Rectal smooth muscle tissue (tissue), 1 donor: ENCODE results near the gene NCBP1.

ENCODE experiments used
- H3K27ac ChIP-seq: one replicate; pipeline ENCODE4 v1.7.0; 2013; ENCODE audit warnings: low read depth, low read length, inconsistent platforms
- H3K27me3 ChIP-seq: one replicate; pipeline ENCODE4 v1.7.0; 2013; ENCODE audit warnings: low read length; ENCODE audit not compliant: control insufficient read depth, insufficient read depth
- H3K36me3 ChIP-seq: one replicate; pipeline ENCODE4 v1.7.0; 2013; ENCODE audit warnings: low read length; ENCODE audit not compliant: control insufficient read depth, insufficient read depth
- H3K4me1 ChIP-seq: one replicate; pipeline ENCODE4 v1.7.0; 2013; ENCODE audit warnings: low read length; ENCODE audit not compliant: control insufficient read depth, insufficient read depth
- H3K4me3 ChIP-seq: one replicate; pipeline ENCODE4 v1.7.0; 2013; ENCODE audit warnings: low read length
- H3K9ac ChIP-seq: one replicate; pipeline ENCODE4 v1.7.0; 2013; ENCODE audit warnings: low read length

The NCBP1 gene

GRCh38 chr9:97710356-97711222 is 77.0 kb downstream of the NCBP1 start:
- Histone ChIP-seq H3K4me3 (no peak overlapping the region), H3K27ac (no peak overlapping the region), H3K4me1 (no peaks in the 10 kb centered on the region), H3K27me3 (no peaks in the 10 kb centered on the region), H3K9ac (no peak overlapping the region), H3K36me3 (no peaks in the 10 kb centered on the region)

- no peaks in the 10 kb centered on the region for H3K27me3 ChIP-seq
- no peaks in the 10 kb centered on the region for H3K4me1 ChIP-seq
- no peak overlapping the region for H3K9ac ChIP-seq
- no peak overlapping the region for H3K4me3 ChIP-seq
- no peaks in the 10 kb centered on the region for H3K36me3 ChIP-seq
- no peak overlapping the region for H3K27ac ChIP-seq
Measured at GRCh38 chr9:97711223-97711626, 77.6 kb downstream of the NCBP1 start.

GRCh38 chr9:97714435-97714834 is 80.8 kb downstream of the NCBP1 start:
- Histone ChIP-seq H3K27me3 (no peaks in the 10 kb centered on the region), H3K27ac (no peak overlapping the region), H3K4me1 (no peaks in the 10 kb centered on the region), H3K4me3 (no peak overlapping the region), H3K9ac (no peak overlapping the region), H3K36me3 (no peaks in the 10 kb centered on the region)

- Histone ChIP-seq H3K4me3 (no peak overlapping the region), H3K9ac (no peak overlapping the region), H3K4me1 (no peaks in the 10 kb centered on the region), H3K27ac (no peak overlapping the region), H3K36me3 (no peaks in the 10 kb centered on the region), H3K27me3 (no peaks in the 10 kb centered on the region)
Measured at GRCh38 chr9:97717866-97718265, 84.2 kb downstream of the NCBP1 start.

- Histone ChIP-seq H3K4me3 (no peak overlapping the region), H3K9ac (no peak overlapping the region), H3K27me3 (no peaks in the 10 kb centered on the region), H3K36me3 (no peaks in the 10 kb centered on the region), H3K27ac (no peak overlapping the region), H3K4me1 (no peaks in the 10 kb centered on the region)
Measured at GRCh38 chr9:97721396-97721795, 87.8 kb downstream of the NCBP1 start.

GRCh38 chr9:97722331-97722730 is 88.7 kb downstream of the NCBP1 start:
- H3K4me1 ChIP-seq, result no peaks in the 10 kb centered on the region
- H3K36me3 ChIP-seq, result no peaks in the 10 kb centered on the region
- H3K4me3 ChIP-seq, result no peak overlapping the region
- no peak overlapping the region for H3K9ac ChIP-seq
- no peaks in the 10 kb centered on the region for H3K27me3 ChIP-seq
- no peak overlapping the region for H3K27ac ChIP-seq
